CD4-positive, alpha-beta T cell treated with Interleukin-6 for 4 hours (primary cell): Measurements from ENCODE around the gene PDE9A.
A peak's percentile ranks its signal among the peaks of the same experiment; 100 is the strongest.

ENCODE experiments used
- DNase-seq: peaks from one replicate; pipeline ENCODE4 v3.0.0-alpha.2; 2020; ENCODE audit warnings: mixed read lengths

PDE9A gene

DNA sequence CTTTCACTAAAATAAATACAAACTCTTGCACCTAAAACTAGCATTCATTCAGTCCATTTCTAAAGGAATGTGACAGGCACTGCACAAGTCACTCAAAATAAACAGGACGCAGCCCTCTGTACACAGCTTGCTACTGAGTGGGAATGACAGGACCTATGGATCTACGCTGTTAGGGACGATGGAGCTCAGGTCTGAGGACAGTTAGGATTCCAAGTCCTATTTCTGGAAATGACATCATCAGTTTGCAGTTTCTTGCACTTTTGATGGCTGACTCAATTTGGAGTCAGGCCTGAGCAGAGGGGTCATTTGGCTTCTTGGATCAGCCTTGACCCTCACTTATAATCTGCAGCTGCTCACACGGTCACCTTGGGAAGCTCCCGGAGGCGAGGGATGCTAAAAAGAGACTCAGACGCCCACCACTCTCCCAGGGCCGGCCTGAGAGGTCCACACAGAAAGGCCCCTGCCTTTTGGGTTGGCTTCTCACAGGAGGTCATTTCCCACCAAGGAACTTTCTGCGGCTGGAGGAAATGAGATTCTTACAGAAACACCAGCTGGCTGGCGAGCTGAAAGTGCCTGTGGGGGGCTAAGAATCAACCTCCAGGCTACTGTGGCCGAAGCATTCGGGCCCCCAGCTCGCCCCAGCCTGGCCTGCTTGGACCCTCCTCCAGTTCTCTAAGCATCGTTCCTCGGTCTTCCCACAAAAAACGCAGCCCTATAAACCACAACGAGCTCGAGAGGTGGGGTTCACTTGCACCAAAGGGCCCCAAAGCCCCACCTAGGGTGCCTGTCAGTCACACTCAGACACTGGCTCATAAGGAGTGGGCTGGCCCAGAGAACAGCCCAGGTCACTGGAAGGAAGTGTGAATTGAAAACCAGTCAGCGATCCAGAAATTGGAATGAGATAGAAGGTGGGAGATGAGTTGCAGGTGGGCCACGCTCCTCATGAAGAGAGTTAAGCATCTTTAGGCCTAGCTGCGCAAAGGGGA lies 8.9 kb upstream of the PDE9A start:
- no peak for DNase-seq

DNA sequence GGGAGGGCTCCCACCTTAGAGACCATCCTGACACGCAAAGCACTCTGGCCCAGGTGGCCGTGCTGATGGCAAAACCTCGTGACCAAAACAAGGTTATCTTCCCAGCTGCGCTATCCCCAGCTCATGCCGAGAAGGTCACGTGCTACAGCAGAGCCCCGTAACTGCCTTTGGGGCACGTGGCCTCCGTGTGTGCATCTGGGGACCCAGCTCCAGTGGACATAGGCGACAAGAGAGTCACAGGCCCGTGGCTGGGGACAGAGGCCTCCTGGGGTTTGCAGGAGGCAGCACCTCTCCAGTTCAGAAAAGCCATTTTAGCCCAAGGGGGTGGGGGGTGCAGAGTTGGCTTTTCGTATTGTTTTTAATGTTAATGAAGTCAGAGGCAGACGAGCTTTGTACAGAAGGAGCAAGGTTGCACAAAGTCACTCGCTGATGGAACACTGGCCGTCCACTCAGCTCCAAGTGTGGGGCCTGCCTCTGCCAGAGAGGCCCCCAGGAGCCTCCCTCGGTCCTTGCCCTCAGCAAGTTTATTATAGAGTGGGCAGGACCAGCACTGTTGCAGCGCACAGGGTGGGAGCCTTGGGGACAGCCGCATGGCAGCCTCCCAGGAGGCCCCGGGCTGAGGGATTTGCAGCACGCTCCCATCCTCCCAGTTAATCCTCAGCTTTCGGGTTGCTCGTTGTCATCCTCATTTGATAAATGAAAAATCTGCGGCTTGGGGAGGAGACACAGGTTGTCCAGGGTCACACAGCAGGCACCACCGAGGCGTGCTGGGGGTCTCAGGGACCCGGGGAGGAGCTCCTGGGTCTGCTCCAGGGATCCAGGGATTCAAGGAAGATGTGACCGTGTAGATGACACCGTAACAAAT lies 8.0 kb upstream of the PDE9A start:
- no peak for DNase-seq

- no peak for DNase-seq
These were observed 7.2 kb upstream of the PDE9A start for GRCh38 chr21:42646076-42646825.

DNA sequence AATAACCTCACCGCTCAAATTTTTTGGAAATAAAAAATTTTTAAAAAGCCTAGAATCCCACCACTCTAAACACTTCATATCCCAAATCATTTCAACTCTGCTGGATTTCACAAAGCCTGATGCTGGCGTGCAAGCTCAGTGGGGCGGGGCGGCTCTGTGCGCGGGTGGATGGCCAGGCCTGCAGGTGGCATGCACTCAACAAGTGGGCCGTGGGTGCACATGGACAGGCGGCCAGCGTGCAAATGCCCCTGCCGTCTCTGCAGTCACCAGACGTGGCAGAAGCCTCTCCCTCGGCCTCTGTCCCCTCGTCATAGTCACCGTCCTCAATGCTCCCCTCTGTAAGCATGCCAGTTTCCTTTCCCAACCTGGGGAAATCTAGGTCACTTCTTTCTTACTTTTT lies 6.6 kb upstream of the PDE9A start:
- no peak for DNase-seq

GRCh38 chr21:42648606-42649005 lies 4.8 kb upstream of the PDE9A start:
- no peak for DNase-seq

DNA sequence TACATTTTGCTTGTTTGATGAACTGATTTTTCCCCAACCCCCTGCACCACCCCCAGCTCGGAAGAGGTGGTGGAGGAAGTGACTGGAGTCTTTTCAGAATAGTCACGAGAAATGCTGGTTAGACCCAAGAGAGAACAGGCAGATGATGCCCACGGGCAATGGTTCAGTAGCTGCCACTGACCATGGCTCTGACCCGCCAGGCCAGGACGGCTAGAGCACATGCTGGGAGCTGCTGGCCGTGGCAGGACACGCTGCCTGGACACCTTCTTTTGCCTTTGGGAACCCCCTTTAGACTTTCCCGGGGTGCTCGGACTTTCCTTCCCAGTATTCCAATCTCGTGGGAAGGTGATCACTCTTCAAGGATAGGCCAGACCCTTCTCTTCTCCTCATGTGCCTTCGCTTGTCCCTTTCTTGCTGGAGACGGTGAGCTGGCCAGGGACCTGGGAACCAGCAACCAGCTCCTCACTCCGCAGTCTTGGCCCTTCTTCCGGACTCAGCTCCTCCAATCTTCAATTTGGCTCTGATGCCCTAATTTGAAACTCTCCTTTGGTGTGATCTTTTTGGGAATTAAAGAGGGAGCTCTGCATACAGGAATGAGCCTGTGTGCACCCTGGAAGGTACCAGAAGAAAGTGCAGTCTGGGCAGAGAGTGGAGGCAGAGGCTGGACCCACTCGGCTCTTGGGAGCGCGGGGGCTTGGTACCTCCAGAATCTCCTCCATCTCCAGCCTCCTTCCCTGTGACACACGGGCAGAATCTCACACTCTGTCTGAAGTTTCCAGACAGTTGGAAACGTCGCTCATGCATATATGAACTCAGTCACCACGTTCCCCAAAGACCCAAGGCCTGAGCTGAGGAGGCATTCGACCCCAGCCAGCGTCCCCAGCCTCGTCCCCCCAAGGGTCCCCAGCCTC lies 4.0 kb upstream of the PDE9A start:
- no peak for DNase-seq

GRCh38 chr21:42650033-42650370 lies 3.4 kb upstream of the PDE9A start:
- DNase-seq, result no peak

GRCh38 chr21:42650441-42651421 lies 2.7 kb upstream of the PDE9A start:
- no peak for DNase-seq

GRCh38 chr21:42651515-42652401 lies 1.7 kb upstream of the PDE9A start:
- no peak for DNase-seq

GRCh38 chr21:42652527-42653230 lies 742 bp upstream of the PDE9A start:
- DNase-seq, result no peak

GRCh38 chr21:42654179-42654912 lies 925 bp downstream of the PDE9A start:
- DNase-seq, result peak; percentile 28

- peak; percentile 41 for DNase-seq
These were observed 1.7 kb downstream of the PDE9A start for GRCh38 chr21:42654913-42655795.

DNA sequence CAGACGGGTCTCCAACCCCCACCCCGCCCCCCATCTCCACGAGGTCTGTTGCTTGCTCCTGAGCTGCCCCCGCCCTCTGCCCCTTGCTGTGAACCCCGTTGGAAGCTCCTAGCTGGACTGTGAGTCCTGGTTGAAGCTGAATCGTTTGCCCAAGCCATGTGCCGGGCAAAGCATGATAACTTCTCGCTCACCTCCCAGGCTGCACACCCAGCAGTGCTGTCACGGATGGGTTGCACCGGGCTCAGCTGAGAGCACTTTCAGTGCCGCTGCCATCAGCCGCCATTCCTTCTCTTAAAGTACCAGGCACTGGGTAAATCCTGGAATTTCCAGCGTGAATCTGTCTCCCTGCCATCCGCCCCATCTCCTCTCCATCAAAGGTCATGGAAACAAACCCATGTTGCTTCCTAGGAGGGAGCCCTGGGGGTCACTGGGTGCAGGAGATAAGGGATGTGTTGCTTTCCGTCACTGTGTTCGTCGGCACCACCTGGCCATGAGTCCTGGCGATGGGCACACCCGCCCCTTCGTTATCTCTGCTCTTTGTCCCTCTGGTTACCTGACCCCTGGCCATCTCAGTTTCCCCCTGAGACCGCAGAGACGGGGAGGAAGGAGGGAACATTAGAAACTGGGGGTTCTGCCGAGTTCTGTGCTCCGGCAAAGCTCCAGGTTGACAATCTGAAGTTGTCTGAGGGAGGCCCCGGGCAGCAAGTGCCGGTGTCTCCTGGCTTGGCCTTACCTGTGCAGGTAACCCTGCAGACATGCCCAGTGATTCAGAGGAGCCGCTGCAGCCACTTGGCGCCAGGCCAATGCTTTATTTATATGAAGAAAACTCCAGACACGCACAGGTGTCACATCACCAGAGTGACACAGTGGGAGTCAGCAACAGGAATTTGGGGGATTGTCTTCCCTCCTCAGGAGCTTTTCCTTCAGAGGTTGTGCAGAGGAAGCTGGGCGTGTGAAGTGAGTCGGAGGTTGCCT lies 2.7 kb downstream of the PDE9A start:
- no peak for DNase-seq

GRCh38 chr21:42656872-42657271 lies 3.5 kb downstream of the PDE9A start:
- no peak for DNase-seq

GRCh38 chr21:42657676-42658319 lies 4.4 kb downstream of the PDE9A start:
- no peak for DNase-seq
